ENCODE results near the gene CAMSAP2. TPM values are rescaled to one million over a fixed set of nuclear protein-coding genes. Genes with fewer than 3 reads are reported as not detected.

CAMSAP2 gene, protein sequence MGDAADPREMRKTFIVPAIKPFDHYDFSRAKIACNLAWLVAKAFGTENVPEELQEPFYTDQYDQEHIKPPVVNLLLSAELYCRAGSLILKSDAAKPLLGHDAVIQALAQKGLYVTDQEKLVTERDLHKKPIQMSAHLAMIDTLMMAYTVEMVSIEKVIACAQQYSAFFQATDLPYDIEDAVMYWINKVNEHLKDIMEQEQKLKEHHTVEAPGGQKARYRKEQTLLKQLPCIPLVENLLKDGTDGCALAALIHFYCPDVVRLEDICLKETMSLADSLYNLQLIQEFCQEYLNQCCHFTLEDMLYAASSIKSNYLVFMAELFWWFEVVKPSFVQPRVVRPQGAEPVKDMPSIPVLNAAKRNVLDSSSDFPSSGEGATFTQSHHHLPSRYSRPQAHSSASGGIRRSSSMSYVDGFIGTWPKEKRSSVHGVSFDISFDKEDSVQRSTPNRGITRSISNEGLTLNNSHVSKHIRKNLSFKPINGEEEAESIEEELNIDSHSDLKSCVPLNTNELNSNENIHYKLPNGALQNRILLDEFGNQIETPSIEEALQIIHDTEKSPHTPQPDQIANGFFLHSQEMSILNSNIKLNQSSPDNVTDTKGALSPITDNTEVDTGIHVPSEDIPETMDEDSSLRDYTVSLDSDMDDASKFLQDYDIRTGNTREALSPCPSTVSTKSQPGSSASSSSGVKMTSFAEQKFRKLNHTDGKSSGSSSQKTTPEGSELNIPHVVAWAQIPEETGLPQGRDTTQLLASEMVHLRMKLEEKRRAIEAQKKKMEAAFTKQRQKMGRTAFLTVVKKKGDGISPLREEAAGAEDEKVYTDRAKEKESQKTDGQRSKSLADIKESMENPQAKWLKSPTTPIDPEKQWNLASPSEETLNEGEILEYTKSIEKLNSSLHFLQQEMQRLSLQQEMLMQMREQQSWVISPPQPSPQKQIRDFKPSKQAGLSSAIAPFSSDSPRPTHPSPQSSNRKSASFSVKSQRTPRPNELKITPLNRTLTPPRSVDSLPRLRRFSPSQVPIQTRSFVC (N-terminal part only)
- polyA plus RNA-seq (2013) = 0.18 TPM

DNA sequence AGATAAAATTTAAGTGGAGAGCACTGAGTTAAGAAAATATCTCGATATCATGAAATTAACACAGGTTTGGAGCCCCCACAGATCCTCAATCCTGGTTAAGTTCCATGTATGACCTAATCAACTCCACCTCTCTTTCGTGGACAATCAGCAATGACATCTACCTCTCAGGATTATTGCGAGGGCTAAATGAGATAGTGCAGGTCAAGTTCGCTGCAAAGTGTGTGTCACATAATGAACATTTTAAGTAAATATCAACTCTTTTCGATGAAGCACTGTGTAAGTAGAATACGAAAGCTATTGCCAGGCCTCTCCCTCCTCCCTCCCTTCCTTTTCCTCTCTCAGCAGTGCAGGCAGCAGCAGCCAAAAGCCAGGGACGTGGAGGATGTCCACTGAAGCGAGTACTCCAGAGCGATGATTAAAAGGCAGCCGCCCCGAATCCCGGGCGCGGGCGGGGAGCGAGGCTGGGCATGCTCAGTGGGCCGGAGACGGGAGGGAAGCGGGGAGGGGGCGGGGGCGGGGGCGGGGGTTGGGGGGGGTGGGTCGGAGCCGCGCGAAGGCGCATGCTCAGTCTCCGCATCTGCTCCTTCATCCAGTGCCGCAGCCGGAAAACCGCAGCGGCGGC, at the start of gene CAMSAP2:
TSS of gene CAMSAP2 (plus strand) at position 567 of the 622 bp plus-strand sequence. CDS start 935 bp downstream, outside the sequence.
- 0% methylated on average over 8 of the region's 33 CpGs for WGBS (ENCODE audit: insufficient coverage)
- Histone ChIP-seq H3K27me3 (replicated peaks in 2 of 5; ENCODE audit: control insufficient read depth in 4 of 5, insufficient read depth in 5 of 5, low read length in 4 of 5) (peaks cover 0 to 39% (median 18%) of the 10 kb centered on the region in 5 experiments), H3K27ac (ENCODE audit: insufficient read depth in 1 of 2, low read depth in 1 of 2, low read length in 2 of 2, poor library complexity in 1 of 2, severe bottlenecking in 2 of 2) (no peak within 1 kb of the TSS), H3K4me1 (ENCODE audit: control extremely low read depth in 1 of 4, control insufficient read depth in 4 of 4, insufficient read depth in 4 of 4, low read length in 3 of 4) (peaks cover 2 to 21% (median 18%) of the 10 kb centered on the region in 4 experiments), H3K36me3 (ENCODE audit: control insufficient read depth in 4 of 4, insufficient read depth in 4 of 4, low read length in 3 of 4) (no peaks in the 10 kb centered on the region), H3K9me3 (ENCODE audit: control extremely low read depth in 1 of 5, control insufficient read depth in 4 of 5, insufficient read depth in 2 of 5, low read depth in 1 of 5, low read length in 4 of 5) (no peaks in the 10 kb centered on the region), H3K4me3 (ENCODE audit: control insufficient read depth in 1 of 7, extremely low read depth in 1 of 7, insufficient read depth in 4 of 7, low read depth in 2 of 7, low read length in 6 of 7) (peak within 1 kb of the TSS; percentile 56 to 80 (median 74))
- ChIA-PET POLR2A (no interaction called here), CTCF (interaction anchor here (1.0 to 1.7 kb wide), 5 partner anchors 8 to 111 kb away, joined by 3 to 9 read pairs (median 3); partner anchors contain the start of gene DDX59)
- peak; percentile 50 to 72 (median 68) for DNase-seq

DNA sequence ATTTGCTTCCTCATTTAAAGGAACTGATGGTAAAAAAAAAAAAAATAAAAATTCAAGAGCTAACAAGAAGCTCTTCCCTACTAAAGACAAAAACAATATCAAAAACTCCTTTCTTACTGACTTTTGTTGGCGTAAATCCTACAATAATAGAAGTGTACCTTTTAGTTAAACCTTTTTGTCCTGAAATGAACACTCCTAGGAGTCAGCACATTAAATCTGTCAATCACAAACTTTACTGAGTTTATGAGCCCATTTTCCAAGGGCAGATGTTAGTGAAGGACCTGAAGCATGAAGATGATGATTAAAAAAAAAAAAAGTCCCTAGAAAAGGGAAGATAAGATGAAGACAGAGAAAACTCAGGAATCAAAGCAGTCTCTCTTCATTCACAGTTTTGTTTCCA, 46.4 kb upstream of the CAMSAP2 start:
- ChIA-PET POLR2A (no interaction called here), CTCF (no interaction called here)
- WGBS (ENCODE audit: insufficient coverage) = 100% methylated on average over 1 of the region's 1 CpG
- Histone ChIP-seq H3K4me1 (ENCODE audit: control extremely low read depth in 1 of 4, control insufficient read depth in 4 of 4, insufficient read depth in 4 of 4, low read length in 3 of 4) (no peaks in the 10 kb centered on the region), H3K9me3 (ENCODE audit: control extremely low read depth in 1 of 5, control insufficient read depth in 4 of 5, insufficient read depth in 2 of 5, low read depth in 1 of 5, low read length in 4 of 5) (no peaks in the 10 kb centered on the region), H3K4me3 (ENCODE audit: control insufficient read depth in 1 of 7, extremely low read depth in 1 of 7, insufficient read depth in 4 of 7, low read depth in 2 of 7, low read length in 6 of 7) (no peak overlapping the region), H3K27ac (ENCODE audit: insufficient read depth in 1 of 2, low read depth in 1 of 2, low read length in 2 of 2, poor library complexity in 1 of 2, severe bottlenecking in 2 of 2) (no peak overlapping the region), H3K36me3 (ENCODE audit: control insufficient read depth in 4 of 4, insufficient read depth in 4 of 4, low read length in 3 of 4) (no peaks in the 10 kb centered on the region), H3K27me3 (replicated peaks in 2 of 5; ENCODE audit: control insufficient read depth in 4 of 5, insufficient read depth in 5 of 5, low read length in 4 of 5) (no peaks in the 10 kb centered on the region)
- no peak for DNase-seq

DNA sequence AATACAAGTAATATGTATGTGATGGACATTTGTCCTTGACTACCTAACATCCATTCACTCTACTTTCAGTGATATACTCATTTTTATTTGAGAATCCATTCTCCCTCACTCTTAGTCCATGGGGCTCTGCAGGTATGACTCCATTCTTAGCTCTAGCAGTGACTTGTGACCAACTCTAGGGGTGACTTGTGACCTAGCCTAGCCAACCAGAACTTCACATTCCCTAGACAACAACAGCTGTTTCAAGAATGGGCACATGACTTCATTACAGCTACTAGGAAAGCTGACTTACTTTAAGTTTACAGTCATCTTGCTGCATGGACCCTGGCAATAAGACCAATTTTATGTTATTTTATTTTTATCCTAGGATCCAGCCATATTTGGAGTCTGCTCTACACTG, 45.4 kb upstream of the CAMSAP2 start:
- DNase-seq = no peak
- Histone ChIP-seq H3K9me3 (ENCODE audit: control extremely low read depth in 1 of 5, control insufficient read depth in 4 of 5, insufficient read depth in 2 of 5, low read depth in 1 of 5, low read length in 4 of 5) (peaks cover 0 to 4% (median 0%) of the 10 kb centered on the region in 5 experiments), H3K4me3 (ENCODE audit: control insufficient read depth in 1 of 7, extremely low read depth in 1 of 7, insufficient read depth in 4 of 7, low read depth in 2 of 7, low read length in 6 of 7) (no peak overlapping the region), H3K4me1 (ENCODE audit: control extremely low read depth in 1 of 4, control insufficient read depth in 4 of 4, insufficient read depth in 4 of 4, low read length in 3 of 4) (no peaks in the 10 kb centered on the region), H3K36me3 (ENCODE audit: control insufficient read depth in 4 of 4, insufficient read depth in 4 of 4, low read length in 3 of 4) (no peaks in the 10 kb centered on the region), H3K27me3 (replicated peaks in 2 of 5; ENCODE audit: control insufficient read depth in 4 of 5, insufficient read depth in 5 of 5, low read length in 4 of 5) (no peaks in the 10 kb centered on the region), H3K27ac (ENCODE audit: insufficient read depth in 1 of 2, low read depth in 1 of 2, low read length in 2 of 2, poor library complexity in 1 of 2, severe bottlenecking in 2 of 2) (no peak overlapping the region)
- POLR2A ChIA-PET = no interaction called here
- CTCF ChIA-PET = interaction anchor here (0.6 to 0.7 kb wide), 2 partner anchors 59 to 963 kb away, joined by 3 read pairs; no protein-coding TSS in a partner anchor

DNA sequence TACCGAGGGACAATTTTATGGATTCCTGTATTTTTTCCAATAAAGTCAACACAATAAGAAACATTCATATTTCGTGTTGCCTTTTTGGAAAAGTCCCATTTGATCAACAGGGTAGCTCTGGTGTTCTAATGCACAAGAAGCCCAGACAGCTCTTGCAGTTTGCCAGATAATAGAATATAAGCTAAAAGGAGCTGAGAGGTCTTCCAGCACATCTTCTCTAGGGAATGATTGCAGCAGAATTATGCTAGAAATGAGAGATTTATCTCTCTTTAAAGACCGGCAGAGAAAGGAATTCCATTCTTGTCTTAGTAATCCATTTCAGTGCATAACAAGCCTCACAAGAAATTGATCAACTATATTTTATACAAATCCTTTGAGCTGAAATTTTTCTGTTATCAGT, 44.0 kb upstream of the CAMSAP2 start:
- 94% methylated on average over 2 of the region's 3 CpGs for WGBS (ENCODE audit: insufficient coverage)
- CTCF ChIA-PET = interaction anchor here (0.8 to 1.6 kb wide), 3 partner anchors 10 to 72 kb away, joined by 3 read pairs; no protein-coding TSS in a partner anchor

DNA sequence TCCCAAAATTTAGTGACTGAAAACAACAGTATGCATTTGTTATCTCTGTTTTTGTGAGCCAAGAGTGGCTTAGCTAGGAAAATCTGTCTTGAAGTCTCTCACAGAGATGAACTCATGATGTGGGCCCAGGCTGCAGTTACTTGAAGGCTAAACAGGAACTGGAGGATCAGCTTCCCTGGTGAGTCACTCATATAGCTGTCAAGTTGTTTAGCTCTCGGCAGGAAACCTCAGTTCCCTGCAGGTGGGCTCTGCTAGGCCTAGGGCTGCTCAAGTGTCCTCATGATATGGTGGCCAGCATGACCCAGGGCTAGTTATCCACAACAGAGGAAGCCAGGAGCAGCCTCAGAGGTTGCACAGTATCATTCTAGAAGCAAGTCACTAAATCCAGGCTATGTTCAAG, 38.8 kb upstream of the CAMSAP2 start:
- Histone ChIP-seq H3K4me3 (ENCODE audit: control insufficient read depth in 1 of 7, extremely low read depth in 1 of 7, insufficient read depth in 4 of 7, low read depth in 2 of 7, low read length in 6 of 7) (no peak overlapping the region), H3K27me3 (replicated peaks in 2 of 5; ENCODE audit: control insufficient read depth in 4 of 5, insufficient read depth in 5 of 5, low read length in 4 of 5) (no peaks in the 10 kb centered on the region), H3K36me3 (ENCODE audit: control insufficient read depth in 4 of 4, insufficient read depth in 4 of 4, low read length in 3 of 4) (no peaks in the 10 kb centered on the region), H3K27ac (ENCODE audit: insufficient read depth in 1 of 2, low read depth in 1 of 2, low read length in 2 of 2, poor library complexity in 1 of 2, severe bottlenecking in 2 of 2) (no peak overlapping the region), H3K9me3 (ENCODE audit: control extremely low read depth in 1 of 5, control insufficient read depth in 4 of 5, insufficient read depth in 2 of 5, low read depth in 1 of 5, low read length in 4 of 5) (peaks cover 0 to 4% (median 0%) of the 10 kb centered on the region in 5 experiments), H3K4me1 (ENCODE audit: control extremely low read depth in 1 of 4, control insufficient read depth in 4 of 4, insufficient read depth in 4 of 4, low read length in 3 of 4) (peaks cover 0 to 8% (median 6%) of the 10 kb centered on the region in 4 experiments)
- CTCF ChIA-PET = interaction anchor here (1.0 kb wide), 1 partner anchor 77 kb away, joined by 3 read pairs; no protein-coding TSS in a partner anchor
- 62% methylated on average over 1 of the region's 1 CpG for WGBS (ENCODE audit: insufficient coverage)
- POLR2A ChIA-PET = no interaction called here
- peak in 2 of 3 donors; percentile 80 to 90 for DNase-seq

More for the DNA sequence above, 44.0 kb upstream of the CAMSAP2 start:
- H3K36me3 ChIP-seq (ENCODE audit: control insufficient read depth in 4 of 4, insufficient read depth in 4 of 4, low read length in 3 of 4) = no peaks in the 10 kb centered on the region
- H3K9me3 ChIP-seq (ENCODE audit: control extremely low read depth in 1 of 5, control insufficient read depth in 4 of 5, insufficient read depth in 2 of 5, low read depth in 1 of 5, low read length in 4 of 5) = peaks cover 0 to 4% (median 0%) of the 10 kb centered on the region in 5 experiments
- H3K4me1 ChIP-seq (ENCODE audit: control extremely low read depth in 1 of 4, control insufficient read depth in 4 of 4, insufficient read depth in 4 of 4, low read length in 3 of 4) = peaks cover 0 to 4% (median under 1%) of the 10 kb centered on the region in 4 experiments
- no peak overlapping the region for H3K4me3 ChIP-seq (ENCODE audit: control insufficient read depth in 1 of 7, extremely low read depth in 1 of 7, insufficient read depth in 4 of 7, low read depth in 2 of 7, low read length in 6 of 7)
- POLR2A ChIA-PET = no interaction called here
- no peaks in the 10 kb centered on the region for H3K27me3 ChIP-seq (replicated peaks in 2 of 5; ENCODE audit: control insufficient read depth in 4 of 5, insufficient read depth in 5 of 5, low read length in 4 of 5)
- H3K27ac ChIP-seq (ENCODE audit: insufficient read depth in 1 of 2, low read depth in 1 of 2, low read length in 2 of 2, poor library complexity in 1 of 2, severe bottlenecking in 2 of 2) = no peak overlapping the region
- no peak for DNase-seq

DNA sequence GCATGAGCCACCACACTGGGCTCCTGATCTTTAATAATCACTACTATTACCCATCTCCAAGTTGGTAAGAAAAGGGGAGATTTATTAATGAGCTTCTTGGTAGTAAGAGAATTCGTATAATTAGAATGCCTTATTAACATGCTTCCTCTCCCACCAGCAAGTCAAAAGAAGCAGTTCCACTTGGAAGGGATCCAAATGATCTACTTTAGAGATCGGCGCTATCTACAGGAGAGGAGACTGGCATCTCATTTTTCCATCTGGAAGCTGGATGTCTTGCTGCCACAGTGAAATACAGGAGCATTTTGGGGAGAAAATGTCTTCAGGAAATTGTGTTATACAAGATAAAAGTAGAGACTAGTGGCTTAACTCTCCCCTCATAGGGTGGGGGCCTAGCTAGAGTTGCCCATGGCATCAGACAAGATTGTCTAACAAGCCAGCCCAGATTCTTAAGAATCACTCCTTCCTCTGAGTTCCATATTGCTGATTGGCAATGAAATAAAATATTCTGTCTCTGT, 33.6 kb upstream of the CAMSAP2 start:
- WGBS (ENCODE audit: insufficient coverage) = 33% methylated on average over 2 of the region's 3 CpGs
- H3K27ac ChIP-seq (ENCODE audit: insufficient read depth in 1 of 2, low read depth in 1 of 2, low read length in 2 of 2, poor library complexity in 1 of 2, severe bottlenecking in 2 of 2) = no peak overlapping the region
- peaks cover 0 to 4% (median 1%) of the 10 kb centered on the region in 4 experiments for H3K4me1 ChIP-seq (ENCODE audit: control extremely low read depth in 1 of 4, control insufficient read depth in 4 of 4, insufficient read depth in 4 of 4, low read length in 3 of 4)
- H3K4me3 ChIP-seq (ENCODE audit: control insufficient read depth in 1 of 7, extremely low read depth in 1 of 7, insufficient read depth in 4 of 7, low read depth in 2 of 7, low read length in 6 of 7) = no peak overlapping the region
- DNase-seq = peak; percentile 4 to 19 (median 18)
- ChIA-PET CTCF (interaction anchor here (0.9 to 1.3 kb wide), 2 partner anchors 10 to 13 kb away, joined by 3 read pairs; no protein-coding TSS in a partner anchor), POLR2A (no interaction called here)
- H3K9me3 ChIP-seq (ENCODE audit: control extremely low read depth in 1 of 5, control insufficient read depth in 4 of 5, insufficient read depth in 2 of 5, low read depth in 1 of 5, low read length in 4 of 5) = no peaks in the 10 kb centered on the region
- no peaks in the 10 kb centered on the region for H3K36me3 ChIP-seq (ENCODE audit: control insufficient read depth in 4 of 4, insufficient read depth in 4 of 4, low read length in 3 of 4)
- no peaks in the 10 kb centered on the region for H3K27me3 ChIP-seq (replicated peaks in 2 of 5; ENCODE audit: control insufficient read depth in 4 of 5, insufficient read depth in 5 of 5, low read length in 4 of 5)
